GM19351 (cell line): ENCODE measurements around the gene RPTOR.
"Not testable (repeated sequence)": the region's sequence is repeated elsewhere in the genome, so short reads cannot be mapped to it uniquely, and the experiment has no call there.

Experiments used
- ATAC-seq: cut with Tn5 transposase; IDR thresholded peaks from one replicate; pipeline ENCODE4 v1.9.1; 2021; ENCODE audit warnings: mild to moderate bottlenecking, moderate library complexity; ENCODE audit not compliant: unreplicated experiment

RPTOR gene

DNA sequence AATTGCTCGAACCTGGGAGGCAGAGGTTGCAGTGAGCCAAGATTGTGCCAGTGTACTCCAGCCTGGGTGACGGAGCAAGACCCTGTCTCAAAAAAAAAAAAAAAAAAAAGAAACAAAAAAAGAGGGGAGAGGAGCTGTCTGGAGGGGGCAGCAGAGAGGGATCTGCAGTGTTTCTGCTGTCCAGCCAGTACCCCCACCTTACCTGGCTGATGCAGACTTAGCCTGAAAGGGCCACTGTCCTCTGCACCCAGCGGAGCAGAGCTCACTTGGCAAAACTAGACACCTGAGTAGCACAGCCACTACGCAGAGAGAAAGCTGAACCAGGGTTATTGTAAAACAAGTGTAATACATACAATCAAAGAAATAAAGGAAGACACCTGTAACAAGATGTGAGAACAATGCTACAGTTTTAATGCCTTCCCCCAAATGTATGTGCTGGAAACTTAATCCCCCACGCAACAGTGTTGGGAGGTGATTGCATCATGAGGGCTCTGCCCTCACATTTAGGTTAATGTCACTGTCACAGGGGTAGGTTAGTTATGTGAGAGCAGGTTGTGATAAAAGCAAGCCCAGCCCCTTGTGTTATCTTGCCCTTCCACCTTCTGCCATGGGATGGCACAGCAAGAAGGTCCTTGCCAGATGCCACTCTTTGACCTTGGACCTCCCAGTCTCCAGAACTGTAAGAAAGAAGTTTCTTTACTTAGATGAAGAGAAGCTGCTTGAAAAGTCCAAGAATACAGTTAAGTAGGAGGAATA, 211.2 kb downstream of the RPTOR start:
- ATAC-seq: no peak

DNA sequence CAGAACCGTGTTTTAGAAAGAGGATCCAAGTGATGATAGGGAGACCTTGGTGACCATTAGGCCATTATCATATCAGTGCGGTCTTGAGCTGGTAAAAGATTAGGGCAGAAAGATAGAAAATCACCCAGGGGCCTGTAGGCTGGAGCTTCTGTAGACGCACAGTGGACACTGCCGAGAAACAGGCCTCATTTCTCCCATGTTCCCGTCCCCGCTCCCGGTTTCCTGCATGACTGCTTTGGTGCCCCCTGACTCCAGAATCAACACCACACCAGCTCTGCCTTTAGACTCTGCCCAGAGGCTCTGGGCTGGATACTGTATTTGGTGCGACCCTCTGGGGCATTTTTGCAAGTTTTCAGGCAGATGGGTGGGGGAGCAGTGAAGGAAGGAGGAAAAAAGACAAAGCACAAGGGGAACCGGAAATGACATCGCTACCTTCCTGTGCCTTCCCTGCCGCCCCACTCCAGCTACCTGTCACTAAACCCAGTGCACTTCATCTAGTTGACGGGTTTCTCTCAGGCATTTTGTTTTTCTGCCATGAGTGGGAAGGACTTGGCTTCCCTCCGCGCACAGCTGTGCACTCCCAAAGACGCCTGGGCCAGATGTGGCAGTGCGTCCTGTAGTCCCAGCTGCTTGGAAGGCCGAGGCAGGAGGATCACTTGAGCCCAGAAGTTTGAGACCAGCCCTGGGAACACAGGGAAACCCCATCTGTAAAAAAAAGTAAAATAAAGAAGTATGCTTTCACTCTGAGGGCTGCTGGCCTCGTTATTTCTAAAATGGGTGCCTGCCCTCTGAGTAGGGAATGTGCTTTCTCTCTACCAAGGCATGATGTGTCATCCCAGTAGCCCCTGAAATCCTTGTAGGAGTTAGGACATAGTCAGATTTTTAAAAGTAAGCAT, 214.1 kb downstream of the RPTOR start:
- ATAC-seq: no peak

DNA sequence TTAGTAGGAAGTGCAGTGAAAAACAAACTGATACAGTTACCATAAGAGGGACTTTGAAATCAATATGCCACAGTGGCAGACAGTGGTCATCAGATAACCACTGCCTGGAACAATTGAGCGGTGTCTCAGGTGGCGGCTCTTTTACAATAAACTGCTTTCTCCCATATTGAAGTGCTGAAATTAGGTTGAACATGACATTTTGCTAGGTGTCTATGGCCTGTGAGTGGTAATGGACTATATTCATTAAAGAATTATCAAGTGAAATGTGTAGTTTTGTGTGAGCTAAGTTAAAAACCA, 214.7 kb downstream of the RPTOR start:
- ATAC-seq: no peak

DNA sequence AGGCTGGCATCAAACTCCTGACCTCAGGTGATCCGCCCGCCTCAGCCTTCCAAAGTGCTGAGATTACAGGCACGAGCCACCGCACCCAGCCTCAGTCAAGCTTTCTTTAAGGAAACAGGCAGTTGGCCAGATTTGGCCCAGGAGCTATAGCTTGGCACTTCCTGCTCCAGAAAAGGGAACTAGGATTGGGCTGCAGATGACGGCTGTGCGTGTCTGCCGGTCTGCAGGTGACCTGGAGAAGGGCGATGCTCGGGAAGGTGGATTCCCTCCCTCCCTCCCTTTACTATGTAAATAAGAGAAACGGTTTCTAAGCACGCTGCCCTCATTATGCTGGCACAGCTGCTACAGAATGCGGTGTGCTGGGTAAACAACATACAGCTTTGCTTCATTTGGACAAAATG, 215.9 kb downstream of the RPTOR start:
- no peak for ATAC-seq

DNA sequence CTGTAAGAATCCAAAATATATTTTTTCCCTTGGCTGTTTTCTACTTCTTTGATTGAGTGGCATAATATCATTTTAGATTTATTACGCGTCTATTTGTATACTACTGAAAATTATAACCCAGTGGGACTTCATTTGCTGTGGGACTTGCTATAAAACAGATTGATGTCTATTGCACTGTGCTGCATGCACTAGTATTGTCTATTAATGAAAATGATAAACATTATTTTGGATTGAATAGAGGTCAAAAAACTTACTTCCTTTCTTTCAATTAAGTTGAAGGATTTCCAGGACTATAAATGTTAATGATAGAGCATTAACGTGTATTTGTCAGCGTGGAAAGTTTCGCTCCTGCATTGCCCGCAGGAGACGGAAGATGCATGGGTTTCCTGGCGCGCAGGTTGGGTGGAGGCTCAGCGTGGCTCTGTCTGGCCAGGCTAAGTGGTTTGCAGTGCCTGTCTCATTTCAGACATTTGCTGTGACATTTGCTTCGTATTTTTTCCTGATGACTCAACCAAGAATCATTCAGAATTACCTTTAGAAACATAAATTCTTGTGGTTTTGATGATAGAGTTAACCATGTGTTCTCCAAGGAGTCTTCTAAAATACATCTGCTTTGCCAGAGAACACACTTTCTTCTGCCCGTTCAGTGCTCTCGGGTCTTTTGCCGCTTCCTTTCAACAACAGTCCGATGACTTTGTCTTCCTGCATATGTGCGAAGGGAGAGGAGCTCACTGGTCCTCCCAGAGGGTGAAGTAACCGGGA, 216.7 kb downstream of the RPTOR start:
- no peak for ATAC-seq

DNA sequence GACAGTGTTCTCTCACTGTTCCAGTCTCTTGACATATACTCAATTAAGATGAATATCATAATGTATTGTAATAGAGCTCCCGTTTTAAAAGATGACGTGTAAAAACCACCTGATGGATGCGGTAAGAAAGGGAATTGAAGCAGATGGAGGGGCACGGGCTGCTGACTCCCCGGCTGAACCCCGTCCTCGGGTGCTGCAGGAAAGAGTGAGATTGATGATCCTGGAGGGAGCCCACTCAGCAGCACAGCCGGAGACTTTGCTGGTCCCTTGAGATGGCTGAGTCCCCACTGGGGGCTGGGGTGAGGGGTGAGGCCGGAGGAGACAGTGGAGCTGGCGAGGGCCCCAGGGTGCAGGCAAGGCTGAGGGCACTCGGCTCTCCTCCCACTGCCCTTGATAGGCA, 217.4 kb downstream of the RPTOR start:
- ATAC-seq: no peak

DNA sequence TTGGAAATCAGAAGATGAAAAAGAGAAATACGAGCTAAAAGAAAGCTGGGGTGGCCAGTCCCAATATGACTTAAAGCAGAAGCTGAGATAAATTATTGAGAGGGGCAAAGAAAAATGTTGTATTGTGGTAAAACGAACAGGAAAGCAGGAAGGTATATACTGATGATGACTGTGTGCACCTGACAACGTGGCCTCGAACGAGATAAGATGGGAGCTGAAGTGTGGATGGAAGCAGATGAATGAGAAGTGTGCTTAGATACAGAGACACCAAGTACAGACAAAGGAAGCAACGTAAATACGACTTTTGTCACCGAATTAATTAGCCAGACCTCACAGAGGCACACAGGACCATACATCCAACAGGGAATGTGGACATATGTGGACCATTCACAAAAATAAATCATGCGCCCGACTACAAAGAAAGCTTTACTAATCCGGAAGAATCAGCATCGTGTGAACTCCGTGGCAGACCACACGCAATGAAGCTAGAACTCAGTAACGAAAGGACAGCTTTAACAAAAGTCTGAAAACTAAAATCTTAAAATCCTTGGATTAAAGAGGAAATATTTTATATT, 218.7 kb downstream of the RPTOR start:
- no peak for ATAC-seq

DNA sequence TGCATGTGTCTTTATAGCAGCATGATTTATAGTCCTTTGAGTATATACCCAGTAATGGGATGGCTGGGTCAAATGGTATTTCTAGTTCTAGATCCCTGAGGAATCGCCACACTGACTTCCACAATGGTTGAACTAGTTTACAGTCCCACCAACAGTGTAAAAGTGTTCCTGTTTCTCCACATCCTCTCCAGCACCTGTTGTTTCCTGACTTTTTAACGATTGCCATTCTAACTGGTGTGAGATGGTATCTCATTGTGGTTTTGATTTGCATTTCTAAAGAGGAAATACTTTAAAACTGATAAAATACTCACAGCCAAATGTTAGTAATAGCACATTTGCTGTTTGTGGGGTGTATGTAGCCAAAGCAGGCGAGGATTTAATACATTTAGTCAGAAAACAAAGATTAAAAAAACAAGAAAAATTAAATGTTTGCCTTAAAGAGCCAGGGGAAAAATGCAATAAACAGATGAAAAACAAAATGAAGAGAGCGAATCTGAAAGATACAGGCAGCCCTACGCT, 220.0 kb downstream of the RPTOR start:
- not testable (repeated sequence) for ATAC-seq

DNA sequence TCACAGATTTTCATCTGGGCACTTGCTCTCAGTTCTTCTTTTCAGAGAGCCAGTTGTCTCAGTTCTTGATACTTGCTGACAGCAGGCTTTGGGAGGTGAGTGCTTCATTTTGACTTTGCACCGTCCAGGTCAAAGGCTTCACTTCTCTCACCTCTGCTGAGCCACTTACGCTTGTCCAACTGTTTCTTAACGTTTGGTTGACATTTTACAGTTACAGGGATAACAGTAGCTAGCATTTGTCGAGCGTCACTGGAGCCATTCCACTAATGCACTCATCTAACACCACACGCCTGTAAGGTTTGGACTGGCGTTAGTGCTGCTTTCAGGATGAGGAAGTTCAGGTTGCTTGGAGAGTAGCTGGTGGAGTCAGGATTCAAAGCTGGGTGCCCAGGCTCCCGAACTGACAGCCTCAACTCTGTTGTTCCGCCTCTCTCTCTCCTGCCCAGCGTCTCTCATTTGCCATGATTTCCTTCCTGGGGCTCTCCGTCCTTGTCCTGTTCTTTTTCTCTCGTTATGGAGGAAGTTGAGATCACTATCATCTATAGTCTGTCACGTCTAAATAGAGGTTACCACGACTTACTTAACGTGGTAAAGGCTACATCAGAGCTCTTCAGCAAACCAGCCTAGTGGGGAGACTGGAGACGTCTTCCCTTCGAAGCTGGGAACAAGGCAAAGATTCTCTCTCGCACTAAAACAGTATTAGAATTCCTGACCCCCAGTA, 220.8 kb downstream of the RPTOR start:
- ATAC-seq: no peak

DNA sequence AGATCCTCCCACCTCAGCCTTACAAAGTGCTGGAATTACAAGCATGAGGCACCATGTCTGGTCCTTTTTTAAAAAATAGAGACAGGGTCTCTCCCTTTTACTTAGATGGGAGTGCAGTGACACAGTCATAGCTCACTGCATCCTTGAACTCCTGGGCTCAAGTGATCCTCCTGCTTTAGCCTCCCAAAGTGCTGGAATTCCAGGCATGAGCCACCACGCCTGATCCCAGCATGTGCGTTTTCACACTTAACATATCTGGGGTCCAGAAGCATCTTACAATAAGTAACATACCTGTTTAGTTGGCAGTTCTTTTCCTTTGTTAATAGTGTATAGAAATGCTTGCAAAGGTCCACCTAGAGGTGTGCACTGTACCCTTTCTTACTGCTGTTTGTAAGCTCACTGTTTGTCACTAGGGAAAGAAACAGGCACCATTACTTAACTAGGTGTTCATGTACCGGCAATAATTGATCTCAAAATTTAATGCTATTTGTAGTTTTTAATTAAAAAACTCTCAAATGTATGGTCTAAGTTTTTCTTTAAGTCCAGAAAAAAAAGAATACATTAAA, 221.7 kb downstream of the RPTOR start:
- ATAC-seq: no peak

DNA sequence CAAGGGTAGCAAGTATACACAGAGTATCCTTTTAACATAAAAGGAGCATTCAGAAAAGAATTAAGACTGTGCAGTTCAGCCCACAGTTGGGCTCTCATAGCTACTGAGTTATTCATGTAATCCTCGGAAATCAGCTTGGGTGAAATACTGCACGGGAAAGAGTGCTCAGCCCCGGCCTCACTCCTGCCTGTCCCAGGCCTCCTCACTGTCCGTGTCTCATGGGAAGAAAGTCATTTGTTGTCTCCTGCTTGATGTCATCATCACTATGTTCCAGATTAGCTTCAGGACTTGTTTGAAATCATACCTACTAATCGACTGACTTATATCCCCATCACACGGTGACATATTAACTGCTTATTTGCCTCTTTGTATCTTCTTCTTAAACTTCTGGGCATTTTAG, 223.8 kb downstream of the RPTOR start:
- no peak for ATAC-seq

DNA sequence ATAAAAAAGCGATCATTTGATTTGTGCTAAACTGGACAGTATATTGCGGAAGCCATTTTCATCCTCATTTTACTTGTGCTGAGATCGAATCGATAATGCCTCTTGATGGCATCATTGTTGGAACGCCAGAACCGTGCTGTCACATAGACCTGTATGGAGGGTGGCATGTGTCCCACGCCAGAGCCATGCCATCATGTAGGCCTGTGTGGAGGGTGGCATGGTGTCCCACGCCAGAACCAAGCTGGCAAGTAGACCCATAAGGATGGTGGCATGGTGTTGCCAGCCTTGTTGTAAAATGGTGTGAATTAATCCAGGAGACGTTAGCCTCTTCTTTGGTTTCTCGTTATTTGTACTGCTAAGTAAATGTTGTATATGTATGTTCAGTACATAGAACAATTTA, 224.3 kb downstream of the RPTOR start:
- ATAC-seq: no peak

DNA sequence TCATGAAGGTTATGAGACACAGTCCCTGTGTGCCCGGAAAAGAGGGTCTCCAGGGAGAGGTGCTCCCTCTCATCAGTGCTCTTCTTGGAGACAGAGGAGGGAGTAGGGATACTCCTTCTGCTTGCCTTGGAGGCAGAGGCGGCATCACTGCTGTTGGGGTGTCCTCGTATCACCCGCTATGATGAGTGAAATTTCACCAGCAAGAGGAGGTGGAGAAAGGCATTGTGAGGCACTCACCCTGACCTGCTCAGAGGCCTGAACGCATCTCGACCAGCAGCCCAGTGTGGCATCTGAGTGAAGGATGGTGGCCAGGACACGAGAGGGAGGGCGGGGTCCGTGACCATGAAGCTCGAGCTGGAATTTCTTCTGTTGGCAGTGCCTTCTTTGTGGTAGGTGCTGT, 224.9 kb downstream of the RPTOR start:
- no peak for ATAC-seq

DNA sequence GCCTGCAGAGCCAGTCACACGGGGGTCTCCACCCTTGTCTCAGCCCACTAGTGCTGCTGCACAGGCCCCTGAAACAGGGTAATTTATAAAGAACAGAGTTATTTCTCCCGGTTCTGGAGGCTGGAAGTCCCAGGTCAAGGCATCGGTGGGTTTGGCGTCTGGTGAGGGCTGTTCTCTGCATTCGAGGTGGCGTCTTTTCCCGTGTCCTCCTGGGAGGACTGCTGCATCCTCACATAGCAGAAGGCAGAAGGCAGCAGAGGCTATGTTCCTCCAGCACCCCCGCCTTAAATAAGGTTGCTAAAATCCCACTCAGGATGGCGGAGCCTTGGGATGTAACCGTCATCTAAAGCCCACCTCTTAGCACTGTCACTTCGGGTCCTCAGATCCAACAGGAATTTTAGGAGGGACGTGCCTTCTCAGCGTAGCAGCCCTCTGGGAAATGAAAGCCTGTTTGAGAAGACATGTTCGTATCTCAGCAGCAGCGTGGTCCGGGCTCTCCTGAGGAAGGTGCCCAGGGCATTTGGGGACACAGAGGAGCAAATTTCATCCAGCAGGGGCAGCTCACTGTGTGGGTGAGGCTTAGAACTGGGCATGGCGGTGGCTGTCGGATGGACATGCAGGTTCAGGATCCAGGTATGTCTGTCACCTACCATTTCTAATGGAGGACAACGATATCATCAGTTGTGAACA, 225.4 kb downstream of the RPTOR start:
- ATAC-seq: no peak

DNA sequence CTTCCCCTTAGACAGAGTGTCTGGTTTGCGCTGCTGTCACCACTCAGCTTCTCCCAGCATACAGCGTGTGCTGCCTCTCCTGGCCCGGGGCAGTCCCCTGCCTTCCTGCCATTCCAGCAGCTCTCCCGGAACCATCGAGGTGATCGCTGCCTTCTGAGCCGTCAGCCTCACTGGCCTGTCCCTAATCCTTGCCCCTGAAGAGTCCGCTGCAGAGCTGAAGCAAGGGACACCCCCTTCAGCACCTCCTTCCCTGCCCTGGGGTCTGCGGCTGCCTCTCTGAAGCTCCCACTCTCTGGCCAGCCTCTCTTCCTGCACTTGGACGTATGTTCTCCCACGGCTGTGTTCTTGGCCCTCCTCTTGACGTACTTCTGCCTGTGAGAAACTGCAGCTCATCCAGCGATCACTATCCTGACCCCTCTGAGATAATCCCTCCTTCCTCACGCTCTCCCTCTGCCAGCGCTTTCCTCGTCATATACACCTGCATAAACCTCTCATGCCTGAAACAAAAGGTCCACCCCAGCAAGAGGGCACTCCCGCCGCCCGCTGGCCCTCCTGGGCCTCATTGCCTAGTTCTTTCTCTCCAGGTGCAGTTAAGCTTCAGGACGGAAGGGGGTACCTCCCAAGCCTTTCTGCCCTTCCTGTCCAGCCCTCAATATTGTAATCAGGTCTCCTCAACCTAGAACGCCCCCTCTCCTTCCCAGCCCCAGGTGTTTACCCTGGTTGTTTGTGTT, 226.4 kb downstream of the RPTOR start:
- ATAC-seq: no peak

DNA sequence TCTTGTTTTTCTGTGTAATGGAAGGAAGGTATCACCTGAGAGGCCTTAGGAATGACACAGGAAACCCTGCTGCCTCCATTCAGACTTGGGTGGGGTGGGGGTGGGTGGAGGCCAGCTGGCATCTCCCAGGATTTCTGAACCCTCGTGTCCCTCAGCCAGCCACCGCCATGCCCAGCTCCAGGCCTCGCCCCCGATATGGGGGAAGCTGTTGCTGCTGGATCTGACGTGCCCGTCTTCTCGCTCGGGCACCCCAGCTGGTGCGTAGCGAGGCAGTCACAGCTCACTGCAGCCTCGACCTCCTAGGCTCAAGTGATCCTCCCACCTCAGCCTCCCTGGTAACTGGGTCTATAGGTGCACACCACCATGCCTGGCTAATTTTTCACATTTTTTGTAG, 227.0 kb downstream of the RPTOR start:
- ATAC-seq: no peak

DNA sequence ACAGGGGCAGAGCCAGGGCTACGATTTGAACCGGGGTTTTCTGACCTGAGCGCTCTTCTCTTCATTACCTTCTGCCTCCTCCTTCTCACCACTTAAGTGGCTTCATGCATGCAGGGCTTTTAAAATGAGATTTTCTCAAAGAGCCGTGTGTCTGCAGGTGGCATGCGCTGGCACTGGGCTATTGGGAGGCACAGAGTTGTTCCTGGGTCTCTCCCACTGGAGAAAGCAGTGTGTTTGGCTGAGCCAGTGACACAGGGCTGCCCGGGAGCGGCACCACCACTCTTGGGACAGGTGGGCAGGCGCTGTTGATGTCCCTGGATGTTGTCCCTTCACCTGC, 228.2 kb downstream of the RPTOR start:
- ATAC-seq: no peak

DNA sequence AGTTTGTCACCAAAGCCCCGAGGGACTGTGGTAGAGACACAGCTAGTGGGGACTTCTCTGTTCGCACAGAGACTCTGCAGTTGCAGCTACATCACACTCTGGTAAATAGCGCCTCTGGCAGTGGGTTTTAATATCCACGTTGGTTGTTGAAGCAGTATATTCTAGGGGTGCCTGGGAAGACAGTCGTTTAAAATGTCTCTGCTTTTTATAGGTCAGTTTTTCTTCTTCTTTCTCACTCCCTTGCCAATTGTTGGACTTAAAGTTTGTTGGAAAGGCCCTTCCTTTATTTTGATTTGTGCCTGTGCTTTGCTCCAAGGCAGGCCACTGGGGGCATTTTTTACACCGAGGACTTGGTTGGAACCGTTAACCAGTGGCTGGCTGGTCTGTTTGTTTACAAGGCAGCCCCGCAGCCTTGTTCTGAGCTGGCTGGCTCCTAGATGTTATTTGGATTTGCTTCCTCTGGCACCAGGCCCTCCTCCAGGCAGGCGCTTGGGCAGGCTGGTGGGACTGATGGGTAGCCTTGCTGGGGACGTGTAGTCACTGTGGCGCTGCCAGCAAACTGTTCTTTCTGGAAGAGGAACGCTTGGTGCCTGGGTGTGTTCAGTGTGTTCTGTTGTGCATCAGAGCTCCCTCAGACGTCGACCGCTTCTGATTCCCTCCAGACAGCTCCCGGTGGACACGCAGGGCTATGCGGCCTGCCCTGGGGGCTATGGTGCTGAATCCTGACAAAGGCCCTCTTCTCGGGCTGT, 228.8 kb downstream of the RPTOR start:
- no peak for ATAC-seq
